Fibroblast of the aortic adventitia (primary cell): ENCODE data around the gene GPATCH2. TPM values are rescaled to one million over a fixed set of nuclear protein-coding genes. Genes with fewer than 3 reads are reported as not detected.
"Not testable (repeated sequence)": the region's sequence is repeated elsewhere in the genome, so short reads cannot be mapped to it uniquely, and the experiment has no call there.

ENCODE experiments used
- DNase-seq: peaks from one replicate; pipeline ENCODE4 v3.0.0-alpha.2; 2010; ENCODE audit warnings: low read depth
- H3K4me3 ChIP-seq: 2 replicates; pipeline ENCODE4 v1.5.1; 2011; ENCODE audit warnings: low read depth, mild to moderate bottlenecking, control low read depth, low read length, moderate library complexity
- total RNA-seq: library from RNA; depleted of rRNA; stranded (reverse); fragments of >200 nt; gene quantifications from 2 replicates; pipeline ENCODE4 v1.2.3, GENCODE V29; 2012; ENCODE audit warnings: low replicate concordance
- TF ChIP-seq, protein P1 (sequence below): IDR thresholded peaks from 2 replicates; pipeline ENCODE4 v1.5.1; 2011; ENCODE audit warnings: mild to moderate bottlenecking, low read length, control low read depth, inconsistent platforms; ENCODE audit not compliant: insufficient read depth

Gene GPATCH2
- total RNA-seq, 1 donor: 23.6 TPM

DNA sequence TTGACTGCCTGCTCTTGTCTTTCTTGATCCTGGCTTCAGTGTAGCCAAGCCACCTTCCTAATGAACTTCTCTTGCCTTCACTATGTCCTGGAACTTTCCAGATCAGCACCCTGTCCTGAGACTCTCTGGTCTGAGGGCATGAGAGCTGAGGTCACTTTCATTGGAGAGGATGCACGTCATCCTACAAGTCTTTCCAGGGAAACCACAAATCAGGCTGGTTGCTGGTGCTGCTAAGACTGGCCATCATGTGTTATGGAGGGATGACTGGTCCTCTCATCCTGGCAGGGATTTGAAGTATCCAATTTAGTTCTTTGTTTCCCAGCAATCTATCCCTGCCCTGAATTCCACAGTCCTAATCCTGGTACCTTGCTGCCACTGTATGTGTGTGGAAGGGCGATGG lies 228.6 kb downstream of the GPATCH2 start:
- TF ChIP-seq, protein P1, sequence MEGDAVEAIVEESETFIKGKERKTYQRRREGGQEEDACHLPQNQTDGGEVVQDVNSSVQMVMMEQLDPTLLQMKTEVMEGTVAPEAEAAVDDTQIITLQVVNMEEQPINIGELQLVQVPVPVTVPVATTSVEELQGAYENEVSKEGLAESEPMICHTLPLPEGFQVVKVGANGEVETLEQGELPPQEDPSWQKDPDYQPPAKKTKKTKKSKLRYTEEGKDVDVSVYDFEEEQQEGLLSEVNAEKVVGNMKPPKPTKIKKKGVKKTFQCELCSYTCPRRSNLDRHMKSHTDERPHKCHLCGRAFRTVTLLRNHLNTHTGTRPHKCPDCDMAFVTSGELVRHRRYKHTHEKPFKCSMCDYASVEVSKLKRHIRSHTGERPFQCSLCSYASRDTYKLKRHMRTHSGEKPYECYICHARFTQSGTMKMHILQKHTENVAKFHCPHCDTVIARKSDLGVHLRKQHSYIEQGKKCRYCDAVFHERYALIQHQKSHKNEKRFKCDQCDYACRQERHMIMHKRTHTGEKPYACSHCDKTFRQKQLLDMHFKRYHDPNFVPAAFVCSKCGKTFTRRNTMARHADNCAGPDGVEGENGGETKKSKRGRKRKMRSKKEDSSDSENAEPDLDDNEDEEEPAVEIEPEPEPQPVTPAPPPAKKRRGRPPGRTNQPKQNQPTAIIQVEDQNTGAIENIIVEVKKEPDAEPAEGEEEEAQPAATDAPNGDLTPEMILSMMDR: no peak
- no peak for DNase-seq
- H3K4me3 ChIP-seq: no peak overlapping the region

GRCh38 chr1:217393896-217394295 lies 237.0 kb downstream of the GPATCH2 start:
- H3K4me3 ChIP-seq: no peak overlapping the region
- TF ChIP-seq, protein P1: peak; percentile 19
- DNase-seq: peak; percentile 2

DNA sequence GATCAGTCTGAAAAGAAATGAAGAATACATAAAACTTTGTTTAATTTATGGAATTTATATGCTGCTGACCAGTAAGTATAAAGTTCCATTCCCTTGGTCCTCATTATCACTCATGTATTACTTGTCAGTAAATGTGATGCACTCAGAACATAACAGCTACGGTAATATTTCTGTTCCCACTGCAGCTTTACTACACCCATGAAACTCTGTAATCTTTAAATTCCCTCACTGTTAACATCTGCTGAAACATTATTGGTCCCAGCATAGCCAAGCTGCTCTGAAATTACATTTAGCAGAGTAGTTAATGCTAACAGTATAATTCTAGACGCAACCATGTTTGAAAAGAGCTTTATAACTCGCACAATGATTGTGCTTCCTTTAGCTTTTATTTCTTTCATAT lies 238.4 kb downstream of the GPATCH2 start:
- no peak overlapping the region for H3K4me3 ChIP-seq
- DNase-seq: no peak
- TF ChIP-seq, protein P1: no peak

DNA sequence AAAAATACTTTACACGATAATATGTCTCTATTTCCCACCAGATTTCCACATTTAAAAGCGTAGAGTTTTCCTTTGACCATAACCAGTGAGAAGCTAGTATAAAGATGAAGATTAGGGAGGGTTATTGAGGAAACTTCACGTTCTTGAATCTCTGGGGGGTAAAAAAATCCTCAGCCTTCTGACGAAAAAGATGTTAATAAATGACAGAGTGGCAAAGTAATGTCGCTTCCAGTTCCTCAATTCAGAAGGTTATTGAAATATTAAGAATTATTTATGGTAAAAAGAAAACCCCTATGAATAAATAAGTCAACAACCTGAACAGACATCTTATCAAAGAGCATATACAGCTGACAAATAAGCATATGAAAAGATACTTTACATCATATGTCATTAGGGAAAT lies 241.0 kb downstream of the GPATCH2 start:
- no peak overlapping the region for H3K4me3 ChIP-seq
- TF ChIP-seq, protein P1: no peak
- no peak for DNase-seq

GRCh38 chr1:217388522-217389065 lies 242.3 kb downstream of the GPATCH2 start:
- DNase-seq: no peak
- H3K4me3 ChIP-seq: no peak overlapping the region
- TF ChIP-seq, protein P1: no peak

DNA sequence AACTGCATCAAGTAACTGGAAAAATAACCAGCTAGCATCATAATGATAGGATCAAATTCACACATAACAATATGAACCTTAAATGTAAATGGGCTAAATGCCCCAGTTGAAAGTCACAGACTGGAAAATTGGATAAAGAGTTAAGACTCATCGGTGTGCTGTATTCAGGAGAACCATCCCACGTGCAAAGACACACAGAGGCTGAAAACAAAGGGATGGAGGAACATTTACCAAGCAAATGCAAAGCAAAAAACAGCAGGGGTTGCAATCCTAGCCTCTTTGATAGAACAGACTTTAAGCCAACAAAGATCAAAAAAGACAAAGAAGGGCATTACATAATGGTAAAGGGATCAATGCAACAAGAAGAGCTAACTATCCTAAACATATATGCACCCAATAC lies 249.1 kb downstream of the GPATCH2 start:
- not testable (repeated sequence) for DNase-seq, H3K4me3 ChIP-seq

GRCh38 chr1:217379804-217380203 lies 251.1 kb downstream of the GPATCH2 start:
- not testable (repeated sequence) for DNase-seq, H3K4me3 ChIP-seq

- TF ChIP-seq, protein P1: no peak
- DNase-seq: no peak
- no peak overlapping the region for H3K4me3 ChIP-seq
These were observed 251.6 kb downstream of the GPATCH2 start for GRCh38 chr1:217379336-217379735.
